Measurements from ENCODE around the gene APBA1. TPM values are rescaled to one million over a fixed set of nuclear protein-coding genes. Genes with fewer than 3 reads are reported as not detected.

Gene APBA1
- total RNA-seq, 1 donor from 2014 or later: 6.2 TPM

DNA sequence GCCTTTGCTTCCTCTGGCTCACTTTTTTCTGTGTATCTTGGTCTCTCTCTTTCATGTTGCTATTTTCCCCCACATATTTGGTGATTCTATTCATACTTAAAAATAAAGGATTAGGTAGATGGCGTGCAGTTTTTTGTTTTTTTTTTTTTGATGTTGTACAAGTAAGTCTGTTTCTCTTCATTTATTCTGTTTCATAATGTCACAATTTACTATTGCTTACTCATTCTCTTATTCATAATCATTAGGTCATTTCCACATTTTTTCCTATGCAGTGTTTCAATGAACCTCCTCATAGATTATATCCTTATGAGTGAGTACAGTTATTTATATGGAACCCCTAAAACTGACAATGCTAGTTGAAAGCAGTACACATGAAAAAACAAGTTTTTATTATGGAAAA is 136.3 kb downstream of the APBA1 start:
- intact Hi-C loops (cut with DNase I): no loop called here
- H3K9me3 ChIP-seq: no peaks in the 10 kb centered on the region
- no peak overlapping the region for H3K4me3 ChIP-seq
- H3K27me3 ChIP-seq: no peaks in the 10 kb centered on the region
- no peak overlapping the region for H3K27ac ChIP-seq
- ATAC-seq (no peak), DNase-seq (no peak)
- no peaks in the 10 kb centered on the region for H3K4me1 ChIP-seq
- H3K36me3 ChIP-seq: no peaks in the 10 kb centered on the region
- TF ChIP-seq, protein P1, sequence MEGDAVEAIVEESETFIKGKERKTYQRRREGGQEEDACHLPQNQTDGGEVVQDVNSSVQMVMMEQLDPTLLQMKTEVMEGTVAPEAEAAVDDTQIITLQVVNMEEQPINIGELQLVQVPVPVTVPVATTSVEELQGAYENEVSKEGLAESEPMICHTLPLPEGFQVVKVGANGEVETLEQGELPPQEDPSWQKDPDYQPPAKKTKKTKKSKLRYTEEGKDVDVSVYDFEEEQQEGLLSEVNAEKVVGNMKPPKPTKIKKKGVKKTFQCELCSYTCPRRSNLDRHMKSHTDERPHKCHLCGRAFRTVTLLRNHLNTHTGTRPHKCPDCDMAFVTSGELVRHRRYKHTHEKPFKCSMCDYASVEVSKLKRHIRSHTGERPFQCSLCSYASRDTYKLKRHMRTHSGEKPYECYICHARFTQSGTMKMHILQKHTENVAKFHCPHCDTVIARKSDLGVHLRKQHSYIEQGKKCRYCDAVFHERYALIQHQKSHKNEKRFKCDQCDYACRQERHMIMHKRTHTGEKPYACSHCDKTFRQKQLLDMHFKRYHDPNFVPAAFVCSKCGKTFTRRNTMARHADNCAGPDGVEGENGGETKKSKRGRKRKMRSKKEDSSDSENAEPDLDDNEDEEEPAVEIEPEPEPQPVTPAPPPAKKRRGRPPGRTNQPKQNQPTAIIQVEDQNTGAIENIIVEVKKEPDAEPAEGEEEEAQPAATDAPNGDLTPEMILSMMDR (IDR thresholded peaks at IDR 0.05): no peak

DNA sequence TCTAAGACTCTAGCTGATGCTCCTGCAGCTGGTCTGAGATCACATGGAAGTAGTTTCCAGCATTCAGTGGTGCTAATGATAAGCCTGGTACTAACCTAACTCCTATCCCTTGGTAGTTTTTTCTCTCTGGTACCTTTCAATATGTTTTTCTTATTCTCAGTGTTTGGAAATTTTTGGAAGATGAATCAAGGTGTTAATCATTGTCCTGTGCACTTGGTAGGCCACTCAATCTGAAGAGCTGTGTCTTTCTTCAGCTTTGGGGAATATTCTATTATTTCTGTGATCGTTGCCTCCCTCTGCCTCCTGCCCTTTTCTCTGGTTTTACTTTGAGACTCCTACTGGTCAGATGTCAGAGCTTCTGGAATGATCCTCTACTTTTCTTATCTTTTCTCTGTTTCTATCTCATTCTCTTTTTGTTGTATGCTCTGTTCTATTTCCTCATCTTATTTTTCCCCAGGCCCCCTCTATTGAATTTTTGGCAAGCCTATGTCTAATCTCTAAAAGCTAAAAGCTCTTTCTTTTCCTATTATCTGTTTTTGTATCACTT is 136.8 kb downstream of the APBA1 start:
- DNase-seq: no peak
- Histone ChIP-seq H3K27me3 (no peaks in the 10 kb centered on the region), H3K36me3 (no peaks in the 10 kb centered on the region), H3K9me3 (no peaks in the 10 kb centered on the region), H3K27ac (no peak overlapping the region), H3K4me1 (no peaks in the 10 kb centered on the region), H3K4me3 (no peak overlapping the region)
- intact Hi-C loops (cut with DNase I): no loop called here
- TF ChIP-seq, protein P1 (IDR thresholded peaks at IDR 0.05): no peak
- ATAC-seq: no peak

DNA sequence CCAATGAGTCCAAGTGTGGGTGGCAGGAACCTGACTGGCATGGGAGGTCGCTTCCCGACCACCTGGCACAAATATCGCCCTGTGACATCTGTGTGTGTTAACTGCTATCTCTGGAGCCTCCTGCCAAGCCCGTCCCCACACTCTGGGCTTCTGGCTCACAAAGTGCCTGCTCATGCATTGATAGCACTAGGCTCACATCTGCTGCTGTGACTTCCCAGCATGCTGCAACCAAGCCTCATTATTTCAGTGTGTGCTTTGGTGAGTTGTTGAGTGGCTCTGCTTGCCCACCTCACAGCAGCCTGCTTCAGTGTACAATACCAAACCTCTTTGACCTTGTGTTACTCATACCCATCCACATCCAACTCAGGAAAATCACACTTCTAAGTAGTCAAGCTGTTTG is 139.8 kb downstream of the APBA1 start:
- intact Hi-C loops (cut with DNase I): no loop called here
- TF ChIP-seq, protein P1 (IDR thresholded peaks at IDR 0.05): no peak
- no peak overlapping the region for H3K27ac ChIP-seq
- no peaks in the 10 kb centered on the region for H3K27me3 ChIP-seq
- no peaks in the 10 kb centered on the region for H3K9me3 ChIP-seq
- H3K36me3 ChIP-seq: no peaks in the 10 kb centered on the region
- DNase-seq (no peak), ATAC-seq (no peak)
- no peaks in the 10 kb centered on the region for H3K4me1 ChIP-seq
- no peak overlapping the region for H3K4me3 ChIP-seq

DNA sequence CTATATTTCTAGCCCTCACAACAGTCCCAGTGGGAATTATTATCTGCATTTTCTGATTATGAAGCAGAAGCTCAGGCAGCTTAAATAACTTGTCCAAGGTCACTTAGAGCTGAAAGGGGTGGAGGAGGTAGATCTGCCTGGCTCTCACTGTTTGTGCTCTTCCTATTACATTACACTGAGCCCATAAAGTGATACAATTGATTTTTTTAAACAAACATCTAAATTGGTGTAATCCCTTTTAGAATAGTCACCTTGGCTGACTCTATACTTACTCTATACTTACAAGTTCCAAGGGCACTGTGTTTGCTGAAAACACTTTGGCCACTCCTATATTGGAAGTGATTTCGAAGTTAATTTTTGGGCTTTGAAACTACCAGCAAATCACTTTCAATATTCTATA is 144.7 kb downstream of the APBA1 start:
- Histone ChIP-seq H3K4me3 (no peak overlapping the region), H3K27me3 (no peaks in the 10 kb centered on the region), H3K9me3 (no peaks in the 10 kb centered on the region), H3K27ac (no peak overlapping the region), H3K4me1 (no peaks in the 10 kb centered on the region), H3K36me3 (no peaks in the 10 kb centered on the region)
- TF ChIP-seq, protein P1 (IDR thresholded peaks at IDR 0.05): no peak
- DNase-seq: no peak
- intact Hi-C loops (cut with DNase I): no loop called here
- ATAC-seq: no peak

DNA sequence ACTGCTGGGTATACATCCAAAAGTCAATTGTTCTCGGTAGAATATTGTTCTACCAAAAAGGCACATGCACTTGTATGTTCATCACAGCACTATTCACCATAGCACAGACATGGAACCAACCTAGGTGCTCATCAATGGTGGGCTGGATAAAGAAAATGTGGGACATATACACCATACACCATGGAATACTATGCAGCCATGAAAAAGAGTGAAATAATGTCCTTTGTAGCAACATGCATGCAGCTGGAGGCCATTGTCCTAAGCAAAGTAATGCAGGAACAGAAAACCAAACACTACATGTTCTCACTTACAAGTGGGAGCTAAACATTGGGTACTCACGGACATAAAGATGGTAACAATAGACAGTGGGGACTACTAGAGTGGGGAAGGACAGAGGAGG is 145.5 kb downstream of the APBA1 start:
- no peak overlapping the region for H3K4me3 ChIP-seq
- no peak overlapping the region for H3K27ac ChIP-seq
- no peak for ATAC-seq
- TF ChIP-seq, protein P1 (IDR thresholded peaks at IDR 0.05): no peak
- DNase-seq: no peak
- no peaks in the 10 kb centered on the region for H3K27me3 ChIP-seq
- H3K9me3 ChIP-seq: no peaks in the 10 kb centered on the region
- no peaks in the 10 kb centered on the region for H3K36me3 ChIP-seq
- no peaks in the 10 kb centered on the region for H3K4me1 ChIP-seq
- intact Hi-C loops (cut with DNase I): no loop called here
